ENCODE data around the gene RAB36. TPM values are rescaled to one million over a fixed set of nuclear protein-coding genes. Genes with fewer than 3 reads are reported as not detected.

The RAB36 gene
- total RNA-seq, 1 donor from 2014 or later: 17.1 TPM

- no peak for DNase-seq (ENCODE audit: low read depth)
Measured at GRCh38 chr22:23158516-23159290, 13.4 kb downstream of the RAB36 start.

GRCh38 chr22:23159291-23159630, 14.0 kb downstream of the RAB36 start:
- no peak for DNase-seq (ENCODE audit: low read depth)

- no peak for DNase-seq (ENCODE audit: low read depth)
Measured at GRCh38 chr22:23161029-23161428, 15.8 kb downstream of the RAB36 start.

- no peak for DNase-seq (ENCODE audit: low read depth)
Measured at GRCh38 chr22:23161574-23161973, 16.3 kb downstream of the RAB36 start.

- no peak for DNase-seq (ENCODE audit: low read depth)
Measured at GRCh38 chr22:23163665-23164064, 18.4 kb downstream of the RAB36 start.

- no peak for DNase-seq (ENCODE audit: low read depth)
Measured at GRCh38 chr22:23164091-23164490, 18.8 kb downstream of the RAB36 start.

GRCh38 chr22:23166042-23166831, 21.0 kb downstream of the RAB36 start:
- no peak for DNase-seq (ENCODE audit: low read depth)

- DNase-seq (ENCODE audit: low read depth): no peak
Measured at GRCh38 chr22:23166841-23167616, 21.8 kb downstream of the RAB36 start.

- DNase-seq (ENCODE audit: low read depth): no peak
Measured at GRCh38 chr22:23168391-23169042, 23.2 kb downstream of the RAB36 start.

GRCh38 chr22:23169043-23169406, 23.7 kb downstream of the RAB36 start:
- DNase-seq (ENCODE audit: low read depth): no peak

- no peak for DNase-seq (ENCODE audit: low read depth)
Measured at GRCh38 chr22:23175817-23176644, 30.8 kb downstream of the RAB36 start.

- no peak for DNase-seq (ENCODE audit: low read depth)
Measured at GRCh38 chr22:23176645-23177027, 31.4 kb downstream of the RAB36 start.

GRCh38 chr22:23177197-23177596, 31.9 kb downstream of the RAB36 start:
- no peak for DNase-seq (ENCODE audit: low read depth)

- no peak for DNase-seq (ENCODE audit: low read depth)
Measured at GRCh38 chr22:23178512-23179254, 33.4 kb downstream of the RAB36 start.

- DNase-seq (ENCODE audit: low read depth): peak; percentile 59
Measured at GRCh38 chr22:23179381-23180299, 34.4 kb downstream of the RAB36 start.

- DNase-seq (ENCODE audit: low read depth): no peak
Measured at GRCh38 chr22:23180301-23180892, 35.1 kb downstream of the RAB36 start, which contains the start of gene BCR. Gene BCR (plus strand): TSS chr22:23180509. CDS start chr22:23180961, 452 bp downstream.

GRCh38 chr22:23180893-23181720, 35.8 kb downstream of the RAB36 start:
- no peak for DNase-seq (ENCODE audit: low read depth)

Measured in renal cortical epithelial cell (primary cell).